Ishikawa (cell line): ENCODE data around the gene ZNF582.

Source experiments
- CEBPB ChIP-seq: IDR thresholded peaks from 2 replicates; pipeline ENCODE4 v1.6.1; 2012
- CREB1 ChIP-seq: IDR thresholded peaks from 2 replicates; pipeline ENCODE4 v1.6.1; 2012; ENCODE audit warnings: low read depth
- EGR1 ChIP-seq: IDR thresholded peaks from 2 replicates; pipeline ENCODE4 v1.6.1; 2012
- EP300 ChIP-seq: IDR thresholded peaks from 2 replicates; pipeline ENCODE4 v1.6.1; 2012; ENCODE audit warnings: borderline replicate concordance
- FOXM1 ChIP-seq: IDR thresholded peaks from 2 replicates; pipeline ENCODE4 v1.6.1; 2012; ENCODE audit warnings: low read depth, borderline replicate concordance
- NFIC ChIP-seq: IDR thresholded peaks from 2 replicates; pipeline ENCODE4 v1.6.1; 2012
- RAD21 ChIP-seq: IDR thresholded peaks from 2 replicates; pipeline ENCODE4 v1.6.1; 2012; ENCODE audit warnings: low read depth
- TAF1 ChIP-seq: IDR thresholded peaks from 2 replicates; pipeline ENCODE4 v1.6.1; 2012; ENCODE audit warnings: low read depth, mild to moderate bottlenecking
- TCF12 ChIP-seq: IDR thresholded peaks from 2 replicates; pipeline ENCODE4 v1.6.1; 2012; ENCODE audit warnings: low read depth
- TEAD4 ChIP-seq: IDR thresholded peaks from 2 replicates; pipeline ENCODE4 v1.6.1; 2012
- YY1 ChIP-seq: IDR thresholded peaks from 2 replicates; pipeline ENCODE4 v1.6.1; 2012; ENCODE audit warnings: low read depth
- ZBTB7A ChIP-seq: IDR thresholded peaks from 2 replicates; pipeline ENCODE4 v1.6.1; 2012; ENCODE audit warnings: low read depth
- TF ChIP-seq, protein P1 (sequence below): IDR thresholded peaks from 2 replicates; pipeline ENCODE4 v1.6.1; 2012
- TF ChIP-seq, protein P2 (sequence below): IDR thresholded peaks from 2 replicates; pipeline ENCODE4 v1.6.1; 2012
- TF ChIP-seq, protein P3 (sequence below): IDR thresholded peaks from 2 replicates; pipeline ENCODE4 v1.6.1; 2012; ENCODE audit warnings: low read depth, mild to moderate bottlenecking

The ZNF582 gene

DNA sequence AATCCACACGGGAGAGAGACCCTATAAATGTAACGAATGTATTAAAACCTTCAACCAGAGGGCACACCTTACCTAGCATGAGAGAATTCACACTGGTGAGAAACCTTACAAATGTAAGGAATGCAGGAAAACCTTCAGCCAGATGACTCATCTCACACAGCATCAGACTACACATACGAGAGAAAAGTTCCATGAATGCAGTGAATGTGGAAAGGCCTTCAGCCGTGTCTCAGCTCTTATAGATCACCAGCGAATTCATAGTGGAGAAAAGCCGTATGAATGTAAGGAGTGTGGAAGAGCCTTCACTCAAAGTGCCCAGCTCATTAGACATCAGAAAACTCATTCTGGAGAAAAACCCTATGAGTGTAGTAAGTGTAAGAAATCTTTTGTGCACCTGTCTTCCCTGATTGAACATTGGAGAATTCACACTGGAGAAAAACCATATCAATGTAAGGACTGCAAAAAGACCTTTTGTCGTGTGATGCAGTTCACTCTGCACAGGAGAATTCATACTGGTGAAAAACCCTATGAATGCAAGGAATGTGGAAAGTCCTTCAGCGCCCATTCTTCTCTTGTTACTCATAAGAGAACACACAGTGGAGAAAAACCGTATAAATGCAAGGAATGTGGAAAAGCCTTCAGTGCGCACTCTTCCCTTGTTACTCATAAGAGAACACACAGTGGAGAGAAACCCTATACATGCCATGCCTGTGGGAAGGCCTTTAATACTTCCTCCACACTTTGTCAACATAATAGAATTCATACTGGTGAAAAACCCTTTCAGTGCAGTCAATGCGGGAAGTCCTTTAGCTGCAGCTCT, 16.0 kb downstream of the ZNF582 start:
- TF ChIP-seq FOXM1 (no peak), EP300 (no peak), CREB1 (no peak), TCF12 (no peak), TEAD4 (no peak), YY1 (no peak), EGR1 (no peak), RAD21 (no peak), TAF1 (no peak), CEBPB (no peak), NFIC (no peak), ZBTB7A (no peak)
- TF ChIP-seq, protein P1, sequence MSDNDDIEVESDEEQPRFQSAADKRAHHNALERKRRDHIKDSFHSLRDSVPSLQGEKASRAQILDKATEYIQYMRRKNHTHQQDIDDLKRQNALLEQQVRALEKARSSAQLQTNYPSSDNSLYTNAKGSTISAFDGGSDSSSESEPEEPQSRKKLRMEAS: no peak
- TF ChIP-seq, protein P2, sequence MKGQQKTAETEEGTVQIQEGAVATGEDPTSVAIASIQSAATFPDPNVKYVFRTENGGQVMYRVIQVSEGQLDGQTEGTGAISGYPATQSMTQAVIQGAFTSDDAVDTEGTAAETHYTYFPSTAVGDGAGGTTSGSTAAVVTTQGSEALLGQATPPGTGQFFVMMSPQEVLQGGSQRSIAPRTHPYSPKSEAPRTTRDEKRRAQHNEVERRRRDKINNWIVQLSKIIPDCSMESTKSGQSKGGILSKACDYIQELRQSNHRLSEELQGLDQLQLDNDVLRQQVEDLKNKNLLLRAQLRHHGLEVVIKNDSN: no peak
- TF ChIP-seq, protein P3, sequence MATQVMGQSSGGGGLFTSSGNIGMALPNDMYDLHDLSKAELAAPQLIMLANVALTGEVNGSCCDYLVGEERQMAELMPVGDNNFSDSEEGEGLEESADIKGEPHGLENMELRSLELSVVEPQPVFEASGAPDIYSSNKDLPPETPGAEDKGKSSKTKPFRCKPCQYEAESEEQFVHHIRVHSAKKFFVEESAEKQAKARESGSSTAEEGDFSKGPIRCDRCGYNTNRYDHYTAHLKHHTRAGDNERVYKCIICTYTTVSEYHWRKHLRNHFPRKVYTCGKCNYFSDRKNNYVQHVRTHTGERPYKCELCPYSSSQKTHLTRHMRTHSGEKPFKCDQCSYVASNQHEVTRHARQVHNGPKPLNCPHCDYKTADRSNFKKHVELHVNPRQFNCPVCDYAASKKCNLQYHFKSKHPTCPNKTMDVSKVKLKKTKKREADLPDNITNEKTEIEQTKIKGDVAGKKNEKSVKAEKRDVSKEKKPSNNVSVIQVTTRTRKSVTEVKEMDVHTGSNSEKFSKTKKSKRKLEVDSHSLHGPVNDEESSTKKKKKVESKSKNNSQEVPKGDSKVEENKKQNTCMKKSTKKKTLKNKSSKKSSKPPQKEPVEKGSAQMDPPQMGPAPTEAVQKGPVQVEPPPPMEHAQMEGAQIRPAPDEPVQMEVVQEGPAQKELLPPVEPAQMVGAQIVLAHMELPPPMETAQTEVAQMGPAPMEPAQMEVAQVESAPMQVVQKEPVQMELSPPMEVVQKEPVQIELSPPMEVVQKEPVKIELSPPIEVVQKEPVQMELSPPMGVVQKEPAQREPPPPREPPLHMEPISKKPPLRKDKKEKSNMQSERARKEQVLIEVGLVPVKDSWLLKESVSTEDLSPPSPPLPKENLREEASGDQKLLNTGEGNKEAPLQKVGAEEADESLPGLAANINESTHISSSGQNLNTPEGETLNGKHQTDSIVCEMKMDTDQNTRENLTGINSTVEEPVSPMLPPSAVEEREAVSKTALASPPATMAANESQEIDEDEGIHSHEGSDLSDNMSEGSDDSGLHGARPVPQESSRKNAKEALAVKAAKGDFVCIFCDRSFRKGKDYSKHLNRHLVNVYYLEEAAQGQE: no peak

DNA sequence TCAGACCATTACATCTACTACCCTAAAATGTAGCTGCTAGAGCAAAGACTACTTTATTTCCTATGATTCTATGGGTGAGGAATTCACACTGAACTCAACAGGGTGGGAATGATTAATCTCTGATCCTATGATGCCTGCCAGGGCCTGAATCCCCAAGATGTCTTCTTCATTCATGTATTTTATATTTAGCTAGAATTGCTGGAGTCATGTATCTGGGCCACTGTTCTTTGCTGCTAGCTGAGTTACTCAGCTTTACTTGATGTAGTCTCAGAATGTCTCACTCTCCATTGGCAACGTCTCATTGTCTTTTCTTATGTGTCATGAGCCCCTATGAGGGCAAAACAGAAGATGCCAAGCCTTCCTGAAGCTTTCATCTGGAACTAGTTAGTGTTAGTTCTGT, 21.1 kb downstream of the ZNF582 start:
- no peak for TF ChIP-seq EGR1
- no peak for TF ChIP-seq FOXM1
- TF ChIP-seq, protein P1: no peak
- TF ChIP-seq, protein P3: no peak
- no peak for TF ChIP-seq EP300
- TF ChIP-seq, protein P2: no peak
- TF ChIP-seq NFIC: no peak
- TF ChIP-seq TEAD4: no peak
- TF ChIP-seq TAF1: no peak
- no peak for TF ChIP-seq RAD21
- TF ChIP-seq CREB1: no peak
- TF ChIP-seq TCF12: no peak
- TF ChIP-seq ZBTB7A: no peak
- TF ChIP-seq CEBPB: no peak
- TF ChIP-seq YY1: no peak

DNA sequence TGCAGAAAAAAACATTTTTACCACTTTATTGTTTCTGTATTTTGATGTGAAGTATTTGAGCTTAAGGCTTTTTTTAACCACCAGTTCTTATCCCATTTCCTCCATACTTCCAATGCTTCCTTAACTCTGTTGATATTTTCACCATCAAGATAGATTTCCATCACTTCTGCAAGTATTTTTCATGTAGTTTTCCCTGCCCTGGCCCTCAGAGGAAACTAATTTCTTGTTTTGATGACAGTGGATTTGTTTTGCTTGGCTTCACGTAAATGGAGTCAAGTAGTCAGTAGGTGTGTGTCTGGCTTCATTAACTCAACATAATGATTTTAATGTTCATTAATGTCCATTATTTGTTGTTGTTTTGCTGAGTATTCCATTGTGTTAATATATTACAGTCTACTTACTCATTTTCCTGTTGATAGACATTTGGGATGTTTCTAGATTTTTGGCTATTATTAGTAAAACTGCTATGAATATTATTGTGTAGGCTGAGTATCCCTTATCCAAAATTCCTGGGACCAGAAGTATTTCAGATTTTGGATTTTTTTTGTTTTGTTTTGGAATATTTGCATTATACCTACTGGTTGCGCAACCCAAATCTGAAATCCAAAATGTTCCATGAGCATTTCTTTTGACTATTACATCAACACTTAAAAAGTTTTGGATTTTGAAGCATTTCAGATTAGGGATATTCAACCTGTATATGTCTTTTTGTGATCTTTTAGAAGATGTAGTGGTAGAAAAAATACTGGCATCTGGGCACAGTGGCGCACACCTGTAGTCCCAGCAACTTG, 23.3 kb downstream of the ZNF582 start:
- no peak for TF ChIP-seq EP300
- peak; percentile 69; the same call in 1 of the 2 replicates for TF ChIP-seq CEBPB
- TF ChIP-seq NFIC: no peak

DNA sequence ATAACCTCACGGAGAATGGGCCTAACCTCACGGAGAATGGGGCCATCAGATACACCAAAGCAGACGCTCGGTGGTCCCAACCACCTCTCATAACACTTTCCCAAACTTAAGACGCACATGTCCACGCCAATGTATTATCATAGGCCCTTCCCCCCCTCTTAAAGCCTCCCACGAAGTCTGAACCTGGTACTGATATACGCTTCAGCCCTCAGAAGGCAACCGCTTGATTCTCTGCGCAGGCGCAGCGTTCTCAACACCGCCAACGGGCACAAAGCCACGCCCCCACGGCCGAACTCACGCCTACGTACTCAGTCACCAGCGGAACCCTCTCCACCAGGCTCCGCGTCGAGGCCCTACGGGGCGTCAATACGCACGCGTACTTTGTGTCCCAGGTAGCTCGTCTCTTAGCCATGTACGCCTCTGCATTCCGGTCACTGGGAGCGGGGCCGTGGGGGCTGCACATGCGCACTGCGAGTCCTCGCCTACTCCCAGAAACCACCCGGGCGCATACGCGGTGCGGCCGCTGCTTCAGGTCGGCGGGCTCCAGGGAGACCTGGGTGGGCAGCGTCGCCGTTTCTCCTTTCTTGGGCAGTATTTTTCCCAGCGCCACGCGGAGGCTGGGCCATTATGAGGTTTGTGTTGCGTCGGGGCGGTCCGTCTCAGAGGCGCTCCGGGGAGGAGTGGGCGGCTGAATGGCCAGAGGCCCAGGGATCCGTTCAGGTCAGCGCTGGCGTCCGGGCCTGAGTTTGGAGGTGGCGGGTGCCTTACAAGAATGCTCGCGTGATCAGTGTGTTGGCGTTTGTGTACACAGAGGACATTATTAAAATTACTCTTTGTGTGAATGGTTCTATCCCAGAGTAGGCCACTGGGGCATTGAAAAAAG, 25.3 kb downstream of the ZNF582 start:
- TF ChIP-seq TEAD4 (peak; percentile 63; the same call in 1 of the 2 replicates), FOXM1 (no peak), CREB1 (0 out of 2 replicates have a peak, but pooled peaks have one; percentile 21), RAD21 (no peak), TCF12 (no peak), TAF1 (peak; percentile 39; the same call in 1 of the 2 replicates), EGR1 (0 out of 2 replicates have a peak, but pooled peaks have one; percentile 23), YY1 (no peak), ZBTB7A (no peak), EP300 (no peak)
- TF ChIP-seq, protein P1: peak; percentile 97
- TF ChIP-seq, protein P3: no peak
